Stimulated activated naive B cell treated with anti-CD40 and anti-IgM and Interleukin-4, amounts not matched to agents 10 μg/mL and 1 μg/mL and 100 μg/mL, for 72 hours (primary cell): ENCODE measurements around the gene POLDIP2.
A peak's percentile ranks its signal among the peaks of the same experiment; 100 is the strongest.

Experiments
- ATAC-seq, 2 donors: fragments of 150-1000 bp; cut with Tn5 transposase; replicated peaks; 2 replicates each; pipeline ENCODE4 v1.10.0; 2021; ENCODE audit warnings: moderate library complexity in 1 of 2
- DNase-seq: peaks from one replicate; pipeline ENCODE4 v3.0.0; 2021
- H3K27ac Mint-ChIP-seq: one replicate; pipeline ENCODE4 v1.8.0; 2022; ENCODE audit warnings: mild to moderate bottlenecking, mixed read lengths
- H3K27me3 Mint-ChIP-seq, 2 donors: one replicate each; pipeline ENCODE4 v1.8.0; 2022; ENCODE audit warnings: mixed read lengths in 2 of 2
- H3K36me3 Mint-ChIP-seq, 2 donors: one replicate each; pipeline ENCODE4 v1.8.0; 2022; ENCODE audit warnings: mixed read lengths in 2 of 2, mild to moderate bottlenecking in 1 of 2
- H3K4me1 Mint-ChIP-seq, 2 donors: one replicate each; pipeline ENCODE4 v1.8.0; 2022; ENCODE audit warnings: mixed read lengths in 2 of 2, mild to moderate bottlenecking in 1 of 2
- H3K4me3 Mint-ChIP-seq, 2 donors: one replicate each; pipeline ENCODE4 v1.8.0; 2022; ENCODE audit warnings: mild to moderate bottlenecking in 2 of 2, mixed read lengths in 2 of 2, moderate library complexity in 1 of 2
- H3K9me3 Mint-ChIP-seq, 2 donors: one replicate each; pipeline ENCODE4 v1.8.0; 2022; ENCODE audit warnings: mixed read lengths in 2 of 2, mild to moderate bottlenecking in 1 of 2

Gene POLDIP2

DNA sequence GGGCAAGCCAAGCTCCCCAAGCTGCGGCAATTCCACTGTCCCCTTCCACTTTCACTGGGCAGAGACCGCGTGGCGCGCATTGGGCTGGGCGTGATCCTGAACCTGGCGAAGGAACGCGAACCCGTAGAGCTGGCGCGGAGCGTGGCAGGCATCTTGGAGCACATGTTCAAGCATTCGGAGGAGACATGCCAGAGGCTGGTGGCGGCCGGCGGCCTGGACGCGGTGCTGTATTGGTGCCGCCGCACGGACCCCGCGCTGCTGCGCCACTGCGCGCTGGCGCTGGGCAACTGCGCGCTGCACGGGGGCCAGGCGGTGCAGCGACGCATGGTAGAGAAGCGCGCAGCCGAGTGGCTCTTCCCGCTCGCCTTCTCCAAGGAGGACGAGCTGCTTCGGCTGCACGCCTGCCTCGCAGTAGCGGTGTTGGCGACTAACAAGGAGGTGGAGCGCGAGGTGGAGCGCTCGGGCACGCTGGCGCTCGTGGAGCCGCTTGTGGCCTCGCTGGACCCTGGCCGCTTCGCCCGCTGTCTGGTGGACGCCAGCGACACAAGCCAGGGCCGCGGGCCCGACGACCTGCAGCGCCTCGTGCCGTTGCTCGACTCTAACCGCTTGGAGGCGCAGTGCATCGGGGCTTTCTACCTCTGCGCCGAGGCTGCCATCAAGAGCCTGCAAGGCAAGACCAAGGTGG lies 24.0 kb upstream of the POLDIP2 start:
- H3K4me3 Mint-ChIP-seq: peak overlapping the region; percentile 18 to 69

DNA sequence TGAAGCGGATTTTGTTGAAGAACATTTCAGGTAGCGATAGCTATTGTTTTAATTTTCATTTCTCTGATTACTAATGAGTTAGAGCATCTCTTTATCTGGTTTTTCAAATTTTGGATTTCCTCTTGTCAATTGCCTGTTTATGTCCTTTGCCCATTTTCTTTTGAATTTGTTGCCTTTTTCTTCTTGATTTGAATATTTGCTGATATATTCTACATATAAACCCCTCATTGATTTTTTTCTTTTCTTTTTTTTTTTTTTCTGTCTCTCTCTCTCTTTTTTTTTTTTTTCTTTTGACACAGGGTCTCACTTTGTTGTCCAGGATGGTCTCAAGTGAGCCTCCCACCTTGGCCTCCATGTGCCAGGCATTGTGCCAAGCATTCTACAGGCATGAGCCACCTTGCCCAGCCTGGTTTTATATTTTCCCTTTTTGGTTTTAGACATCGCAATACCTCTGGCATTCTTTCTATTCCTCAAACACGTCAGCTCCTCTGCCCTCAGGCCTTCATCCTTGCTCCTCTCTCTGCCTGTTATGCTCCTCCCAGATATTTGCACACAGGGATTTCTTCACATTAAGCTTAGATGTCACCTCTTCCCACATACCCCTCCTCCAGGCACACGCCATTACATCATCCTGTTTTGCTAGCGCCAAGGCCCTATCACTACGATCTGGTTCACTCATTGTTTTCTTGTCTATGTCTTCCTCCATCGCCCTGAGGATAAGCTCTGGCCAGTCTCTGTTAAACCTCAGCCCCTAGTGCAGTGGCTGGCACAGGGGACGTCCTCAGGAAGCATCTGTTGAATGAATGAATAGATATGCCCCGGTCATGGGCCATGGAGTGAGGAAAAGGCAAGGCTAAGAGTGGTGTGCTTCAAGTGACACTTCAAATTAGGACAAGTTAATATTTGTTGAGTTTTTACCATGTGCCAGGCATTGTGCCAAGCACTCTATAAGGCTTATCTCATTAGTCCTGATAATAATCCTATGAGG lies 22.8 kb upstream of the POLDIP2 start:
- Mint-ChIP-seq H3K36me3 (peaks cover 34 to 40% of the 10 kb centered on the region in 2 donors), H3K4me1 (peaks cover 23 to 42% of the 10 kb centered on the region in 2 donors), H3K27ac (peak overlapping the region; percentile 37), H3K9me3 (no peaks in the 10 kb centered on the region), H3K4me3 (no peak overlapping the region), H3K27me3 (peaks cover 14 to 45% of the 10 kb centered on the region in 2 donors)
- no peak for ATAC-seq
- no peak for DNase-seq

More for the DNA sequence above, 24.0 kb upstream of the POLDIP2 start:
- no peak for DNase-seq
- peaks cover 37 to 44% of the 10 kb centered on the region in 2 donors for H3K36me3 Mint-ChIP-seq
- peak overlapping the region; percentile 32 for H3K27ac Mint-ChIP-seq
- H3K4me1 Mint-ChIP-seq: peaks cover 27 to 46% of the 10 kb centered on the region in 2 donors
- H3K27me3 Mint-ChIP-seq: peaks cover 17 to 51% of the 10 kb centered on the region in 2 donors
- no peak for ATAC-seq
- H3K9me3 Mint-ChIP-seq: no peaks in the 10 kb centered on the region

DNA sequence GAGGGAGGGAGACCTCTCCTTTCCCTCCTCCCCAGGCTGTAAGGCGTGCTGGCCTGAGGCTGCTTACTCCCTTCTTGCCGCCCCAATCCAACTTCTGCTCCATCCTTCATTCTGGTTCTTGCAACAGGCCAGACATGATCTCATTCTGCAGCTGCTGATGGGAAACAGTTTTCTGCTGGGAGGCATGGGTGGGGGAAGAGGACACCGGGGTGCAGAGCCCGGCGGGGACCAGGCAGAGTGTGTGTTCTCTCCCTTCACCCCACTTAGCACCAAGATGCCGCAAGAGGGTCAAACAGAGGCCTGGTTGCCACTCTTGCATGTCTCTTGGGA lies 15.6 kb upstream of the POLDIP2 start:
- ATAC-seq (no peak), DNase-seq (no peak)
- Mint-ChIP-seq H3K36me3 (peaks cover 4 to 13% of the 10 kb centered on the region in 2 donors), H3K27ac (peak overlapping the region; percentile 89), H3K4me1 (peaks cover 24 to 39% of the 10 kb centered on the region in 2 donors), H3K4me3 (peak overlapping the region; percentile 85 to 96), H3K27me3 (no peaks in the 10 kb centered on the region), H3K9me3 (no peaks in the 10 kb centered on the region)

DNA sequence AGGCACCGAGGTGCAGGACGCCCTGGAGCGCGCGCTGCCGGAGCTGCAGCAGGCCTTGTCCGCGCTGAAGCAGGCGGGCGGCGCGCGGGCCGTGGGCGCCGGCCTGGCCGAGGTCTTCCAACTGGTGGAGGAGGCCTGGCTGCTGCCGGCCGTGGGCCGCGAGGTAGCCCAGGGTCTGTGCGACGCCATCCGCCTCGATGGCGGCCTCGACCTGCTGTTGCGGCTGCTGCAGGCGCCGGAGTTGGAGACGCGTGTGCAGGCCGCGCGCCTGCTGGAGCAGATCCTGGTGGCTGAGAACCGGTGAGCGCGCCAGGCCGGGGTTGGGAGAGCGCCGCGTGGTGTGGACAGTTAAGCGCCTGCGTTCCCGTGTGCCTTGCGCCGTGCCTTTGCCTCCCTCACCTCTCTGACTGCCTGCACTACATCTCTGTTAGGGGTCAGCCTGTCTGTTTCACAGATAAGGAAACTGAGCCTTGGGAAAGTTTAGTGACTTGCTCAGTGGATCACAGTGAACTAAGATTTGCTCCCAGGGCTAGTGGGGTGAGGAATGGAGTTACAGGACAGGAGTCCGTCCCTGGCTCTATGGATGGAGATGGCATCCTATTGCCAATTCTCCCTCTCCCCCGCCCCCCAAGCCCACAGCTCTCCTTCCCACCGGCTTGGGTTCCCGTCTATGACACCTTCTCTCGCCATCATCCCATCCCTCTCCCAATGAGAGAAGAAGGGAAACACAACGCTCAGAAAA lies 15.0 kb upstream of the POLDIP2 start:
- ATAC-seq (peak; percentile 15 to 24), DNase-seq (no peak)
- H3K27me3 Mint-ChIP-seq: no peaks in the 10 kb centered on the region

DNA sequence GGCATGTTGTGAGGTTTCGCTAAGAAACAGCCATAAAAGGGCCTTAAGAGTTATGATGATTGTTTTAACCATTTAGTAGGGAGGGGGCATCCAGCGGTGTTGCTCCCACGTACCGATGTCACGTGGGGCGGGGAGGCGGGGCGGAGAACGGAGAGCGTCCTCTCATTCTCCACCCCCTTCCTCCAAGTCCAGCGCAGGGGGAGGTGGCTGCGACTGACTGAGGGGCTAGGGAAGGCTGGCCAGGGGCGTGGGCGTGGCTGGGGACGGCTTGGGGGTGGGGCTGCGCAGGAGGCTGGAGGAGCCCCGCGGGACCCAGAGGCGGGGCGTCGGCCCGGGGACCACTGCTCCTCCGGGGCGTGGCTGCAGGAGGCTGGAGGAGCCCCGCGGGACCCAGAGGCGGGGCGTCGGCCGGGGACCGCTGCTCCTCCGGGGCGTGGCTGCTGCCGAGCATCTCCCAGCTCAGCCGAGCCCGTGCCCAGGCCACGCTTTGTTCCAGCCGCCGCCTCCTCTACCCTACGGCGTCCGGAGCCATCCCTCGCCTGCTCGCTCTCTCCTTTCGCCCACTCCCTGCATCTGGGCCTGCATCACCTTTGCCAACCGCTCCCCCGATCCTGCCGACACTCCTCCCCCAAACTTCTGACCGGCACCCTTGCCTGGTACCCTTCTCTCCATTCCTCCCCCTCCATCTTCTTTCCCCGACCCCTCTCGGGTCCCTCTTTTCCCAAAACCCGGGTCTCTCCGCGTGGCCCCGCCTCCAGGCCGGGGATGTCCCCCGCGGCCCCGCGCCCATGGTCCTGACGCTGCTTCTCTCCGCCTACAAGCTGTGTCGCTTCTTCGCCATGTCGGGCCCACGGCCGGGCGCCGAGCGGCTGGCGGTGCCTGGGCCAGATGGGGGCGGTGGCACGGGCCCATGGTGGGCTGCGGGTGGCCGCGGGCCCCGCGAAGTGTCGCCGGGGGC lies 14.2 kb upstream of the POLDIP2 start, which contains the start of gene SARM1:
Gene SARM1, plus strand, starts transcription at position 450 of the 958 bp plus-strand sequence. Its CDS starts 339 bp downstream, at position 789.
- Mint-ChIP-seq H3K27me3 (no peaks in the 10 kb centered on the region), H3K4me3 (peak within 1 kb of the TSS; percentile 96), H3K9me3 (no peaks in the 10 kb centered on the region), H3K4me1 (peaks cover 24 to 39% of the 10 kb centered on the region in 2 donors), H3K36me3 (peaks cover 4 to 14% of the 10 kb centered on the region in 2 donors), H3K27ac (peak within 1 kb of the TSS; percentile 94)
- ATAC-seq (peak; percentile 90), DNase-seq (peak; percentile 84)

More for the DNA sequence above, 15.0 kb upstream of the POLDIP2 start:
- Mint-ChIP-seq H3K4me3 (peak overlapping the region; percentile 85 to 96), H3K9me3 (no peaks in the 10 kb centered on the region), H3K4me1 (peaks cover 24 to 39% of the 10 kb centered on the region in 2 donors), H3K27ac (peak overlapping the region; percentile 89), H3K36me3 (peaks cover 4 to 13% of the 10 kb centered on the region in 2 donors)

DNA sequence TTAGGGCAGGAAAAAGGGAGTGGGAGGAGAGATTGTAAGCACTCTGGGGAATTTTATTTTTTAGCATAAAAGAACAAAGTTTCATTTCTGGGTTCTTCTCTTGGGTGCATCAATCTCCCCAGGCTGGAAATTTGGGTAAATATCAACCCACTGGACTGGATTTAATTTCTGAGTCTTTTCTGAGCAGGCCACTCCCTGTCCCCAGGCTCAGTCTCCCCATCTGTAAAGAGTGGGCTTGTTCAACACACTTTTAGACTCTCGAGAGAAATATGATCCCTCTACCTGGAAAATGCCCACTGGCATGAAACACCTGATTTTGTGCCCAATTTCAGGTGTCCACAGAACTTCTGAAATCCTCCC lies 13.4 kb upstream of the POLDIP2 start:
- peak overlapping the region; percentile 94 for H3K27ac Mint-ChIP-seq
- peaks cover 5 to 18% of the 10 kb centered on the region in 2 donors for H3K36me3 Mint-ChIP-seq
- no peaks in the 10 kb centered on the region for H3K9me3 Mint-ChIP-seq
- ATAC-seq (no peak), DNase-seq (no peak)
- peaks cover 24 to 39% of the 10 kb centered on the region in 2 donors for H3K4me1 Mint-ChIP-seq
- H3K27me3 Mint-ChIP-seq: no peaks in the 10 kb centered on the region
- H3K4me3 Mint-ChIP-seq: peak overlapping the region in 1 of 2 donors; percentile 96

DNA sequence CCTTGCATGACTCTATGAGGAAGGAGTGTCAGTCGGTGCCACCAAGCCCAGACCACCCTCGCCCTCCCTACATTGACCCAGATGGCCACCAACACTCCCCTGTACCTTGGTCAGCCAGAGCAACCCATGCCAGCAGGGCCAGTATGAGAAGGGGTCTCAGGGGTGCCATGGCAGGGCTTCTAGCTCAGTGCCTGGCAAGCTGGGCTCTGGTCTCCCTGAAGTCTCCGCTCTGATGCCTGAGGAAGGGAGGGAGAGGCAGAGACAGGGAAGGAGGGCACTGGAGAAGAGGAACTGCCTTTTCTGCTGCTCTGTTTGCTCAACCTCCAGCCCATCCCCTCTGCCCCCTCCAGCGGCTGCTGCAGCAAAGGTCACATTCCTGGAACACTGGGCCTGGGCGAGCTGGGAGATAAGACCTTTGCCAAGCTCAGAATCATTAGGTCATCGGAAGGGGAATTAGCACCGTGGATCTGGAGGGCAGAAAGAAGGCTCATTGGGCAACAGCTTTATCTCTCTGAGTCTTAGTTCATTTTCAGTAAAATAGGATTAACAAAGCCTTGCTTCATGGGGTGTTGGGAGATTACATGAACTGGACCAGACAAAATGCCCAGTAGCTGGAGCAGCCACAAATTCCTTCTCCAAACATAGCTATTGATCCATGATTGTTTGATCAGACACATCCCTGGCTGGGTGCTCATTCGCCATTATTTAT lies 12.9 kb upstream of the POLDIP2 start, which contains the start of gene VTN:
Gene VTN, minus strand, starts transcription at position 273 of the 709 bp plus-strand sequence. Its CDS starts 104 bp downstream, at position 169.
- H3K4me3 Mint-ChIP-seq: peak within 1 kb of the TSS; percentile 96
- peaks cover 7 to 18% of the 10 kb centered on the region in 2 donors for H3K36me3 Mint-ChIP-seq
- DNase-seq (no peak), ATAC-seq (no peak)
- H3K4me1 Mint-ChIP-seq: peaks cover 24 to 39% of the 10 kb centered on the region in 2 donors
- H3K27ac Mint-ChIP-seq: peak within 1 kb of the TSS; percentile 94
- no peaks in the 10 kb centered on the region for H3K9me3 Mint-ChIP-seq
- no peaks in the 10 kb centered on the region for H3K27me3 Mint-ChIP-seq

DNA sequence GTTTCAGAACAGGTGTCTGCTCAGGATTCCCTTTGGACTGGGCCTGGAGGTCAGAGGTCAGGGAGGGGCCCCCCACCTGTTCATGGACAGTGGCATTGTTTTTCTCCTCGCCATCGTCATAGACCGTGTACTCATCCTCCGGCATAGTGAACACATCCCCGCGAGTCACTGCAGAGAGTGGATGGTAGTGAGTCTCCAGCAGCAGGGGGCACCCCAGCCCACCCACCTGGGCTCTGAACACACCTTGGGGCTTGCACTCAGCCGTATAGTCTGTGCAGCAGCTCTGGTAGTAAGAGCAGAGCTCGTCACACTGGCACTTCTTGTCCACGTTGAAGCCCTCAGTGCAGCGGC lies 12.3 kb upstream of the POLDIP2 start:
- Mint-ChIP-seq H3K4me1 (peaks cover 22 to 39% of the 10 kb centered on the region in 2 donors), H3K27ac (peak overlapping the region; percentile 25), H3K4me3 (no peak overlapping the region), H3K9me3 (no peaks in the 10 kb centered on the region), H3K36me3 (peaks cover 4 to 15% of the 10 kb centered on the region in 2 donors), H3K27me3 (no peaks in the 10 kb centered on the region)
- ATAC-seq (no peak), DNase-seq (no peak)

DNA sequence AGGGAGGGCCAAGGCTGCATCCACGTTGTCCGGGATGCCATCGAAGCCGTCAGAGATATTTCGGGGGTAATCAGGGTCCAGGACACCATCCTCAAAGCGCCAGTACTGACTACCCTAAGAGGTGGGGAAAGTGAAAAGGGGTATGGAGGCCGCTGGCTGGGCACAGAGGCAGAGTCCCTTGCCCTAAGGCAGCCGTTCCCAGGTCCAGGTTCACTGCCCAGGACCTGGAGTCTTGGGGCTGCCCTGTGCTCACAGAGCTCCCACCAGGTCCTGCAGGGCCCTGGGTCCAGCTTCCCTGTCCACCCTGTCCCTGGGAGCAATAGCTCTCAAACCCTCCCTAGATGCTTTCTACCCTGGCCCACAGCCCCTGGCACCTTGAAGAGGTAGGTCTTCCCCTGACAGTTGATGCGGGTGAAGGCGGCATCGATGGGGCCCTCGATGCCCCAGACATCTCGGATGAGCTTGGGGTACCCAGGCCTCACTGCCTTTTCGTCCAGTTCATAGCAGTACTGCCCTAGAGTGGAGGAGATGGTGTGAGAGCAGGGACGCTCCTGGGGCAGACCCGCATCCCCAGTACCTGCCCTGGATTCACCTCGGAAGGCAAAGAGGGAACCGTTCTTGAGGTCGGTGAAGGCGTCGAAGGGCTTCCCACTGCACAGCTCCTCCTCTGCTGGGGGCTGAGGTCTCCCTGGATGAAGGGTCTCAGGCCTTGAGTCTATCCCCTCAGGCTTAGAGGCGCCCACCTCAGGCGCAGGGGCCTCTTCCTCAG lies 11.8 kb upstream of the POLDIP2 start:
- no peak for DNase-seq
- Mint-ChIP-seq H3K27me3 (no peaks in the 10 kb centered on the region), H3K4me1 (peaks cover 22 to 39% of the 10 kb centered on the region in 2 donors), H3K9me3 (no peaks in the 10 kb centered on the region), H3K36me3 (peaks cover 6 to 17% of the 10 kb centered on the region in 2 donors), H3K4me3 (no peak overlapping the region), H3K27ac (no peak overlapping the region)
- ATAC-seq: no peak

DNA sequence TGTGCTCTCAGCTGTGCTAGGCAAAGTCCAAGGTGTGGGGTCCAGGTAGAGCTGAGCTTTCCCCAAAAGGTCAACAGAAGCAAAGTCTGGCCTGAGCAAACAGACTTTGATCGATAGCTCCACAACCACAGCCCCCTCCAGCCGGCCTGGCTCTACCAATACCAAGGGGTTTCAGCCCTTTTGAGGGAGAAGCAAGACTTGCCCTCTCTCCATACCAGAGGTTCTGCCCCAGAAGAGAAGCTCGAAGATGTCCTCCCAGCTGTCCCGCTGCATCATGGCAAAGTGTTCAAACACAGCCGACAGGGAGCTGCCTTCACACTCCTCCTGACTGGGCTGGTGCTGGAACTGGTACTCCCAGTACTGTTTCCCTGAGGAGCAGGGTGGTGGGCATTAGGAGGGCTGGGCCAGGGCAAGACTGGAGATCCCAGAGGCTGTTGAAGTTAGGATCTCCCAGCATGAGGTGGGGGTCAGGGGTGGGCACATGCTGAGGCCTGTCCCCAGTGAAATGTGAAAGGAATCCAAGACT lies 11.0 kb upstream of the POLDIP2 start:
- peaks cover 19 to 35% of the 10 kb centered on the region in 2 donors for H3K4me1 Mint-ChIP-seq
- ATAC-seq (no peak), DNase-seq (no peak)
- no peak overlapping the region for H3K27ac Mint-ChIP-seq
- H3K36me3 Mint-ChIP-seq: peaks cover 8 to 21% of the 10 kb centered on the region in 2 donors
- H3K9me3 Mint-ChIP-seq: no peaks in the 10 kb centered on the region
- no peak overlapping the region for H3K4me3 Mint-ChIP-seq
- no peaks in the 10 kb centered on the region for H3K27me3 Mint-ChIP-seq

DNA sequence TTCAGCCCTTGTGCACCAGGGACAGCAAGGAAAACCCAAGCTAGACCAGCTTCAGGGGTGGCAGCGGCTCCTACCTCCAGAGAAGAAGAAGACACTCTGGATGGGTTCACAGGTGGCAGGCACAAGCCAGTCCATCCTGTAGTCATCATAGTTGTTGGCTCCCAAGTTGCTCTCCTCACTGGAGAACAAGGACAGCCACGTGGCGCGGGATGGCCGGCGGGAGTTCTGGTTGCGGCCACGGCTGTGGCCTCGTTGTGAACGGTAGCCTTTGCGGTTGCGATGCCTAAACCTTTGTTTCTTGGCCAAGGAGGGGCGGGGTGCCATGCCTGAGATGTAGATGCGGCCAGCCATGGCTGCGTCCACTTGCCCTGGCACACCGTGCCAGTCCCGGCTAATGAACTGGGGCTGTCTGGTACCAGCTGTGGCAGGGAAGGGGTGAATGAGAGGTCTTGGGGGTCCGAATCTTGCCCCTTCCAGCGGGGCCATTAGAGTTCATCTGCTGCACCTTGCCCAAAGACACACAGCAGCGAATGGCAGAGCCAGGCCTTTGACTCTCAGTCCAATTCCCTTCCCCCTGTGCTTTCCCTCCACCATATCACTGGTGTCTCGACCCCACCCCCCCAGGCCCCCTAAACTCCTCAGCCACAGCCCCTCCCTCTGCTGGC lies 10.4 kb upstream of the POLDIP2 start:
- DNase-seq: no peak
- ATAC-seq: no peak
- Mint-ChIP-seq H3K4me1 (peaks cover 14 to 29% of the 10 kb centered on the region in 2 donors), H3K27ac (no peak overlapping the region), H3K9me3 (no peaks in the 10 kb centered on the region), H3K4me3 (no peak overlapping the region), H3K27me3 (no peaks in the 10 kb centered on the region), H3K36me3 (peaks cover 8 to 19% of the 10 kb centered on the region in 2 donors)
